GM12801 (cell line): Measurements from ENCODE around the gene DRD1.

Experiments
- TF ChIP-seq, protein P1 (sequence below): IDR thresholded peaks from one replicate; pipeline ENCODE4 v1.5.1; 2011; ENCODE audit warnings: control low read depth; ENCODE audit not compliant: insufficient read length; ENCODE audit errors: extremely low read depth

Gene DRD1

DNA sequence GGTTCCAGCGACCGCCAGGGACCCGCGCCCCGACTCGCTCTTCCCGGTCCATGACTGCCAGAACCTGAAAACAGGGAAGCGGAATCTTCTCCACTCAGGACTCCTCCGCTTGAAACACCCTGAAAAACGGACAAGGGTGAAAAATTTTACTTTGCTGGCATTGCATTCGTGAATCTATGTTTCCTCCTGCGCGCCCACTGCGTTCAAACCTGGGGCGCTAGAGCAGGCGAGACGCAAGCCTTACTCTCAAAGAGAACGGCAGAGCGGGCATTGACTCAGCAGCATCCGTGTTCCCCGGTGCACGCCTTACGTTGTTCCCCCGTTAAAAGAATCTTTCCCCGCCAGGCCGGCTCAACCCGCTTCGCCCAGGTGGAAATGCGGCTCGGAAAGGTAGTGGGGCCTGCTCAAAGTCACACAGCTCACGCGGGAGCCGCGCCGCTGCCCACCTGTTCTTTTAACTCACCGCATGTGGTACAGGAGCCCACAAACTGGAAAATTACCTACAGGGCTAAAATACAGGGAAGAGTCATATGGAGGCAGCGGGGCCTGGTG is 999 bp upstream of the DRD1 start:
- TF ChIP-seq, protein P1, sequence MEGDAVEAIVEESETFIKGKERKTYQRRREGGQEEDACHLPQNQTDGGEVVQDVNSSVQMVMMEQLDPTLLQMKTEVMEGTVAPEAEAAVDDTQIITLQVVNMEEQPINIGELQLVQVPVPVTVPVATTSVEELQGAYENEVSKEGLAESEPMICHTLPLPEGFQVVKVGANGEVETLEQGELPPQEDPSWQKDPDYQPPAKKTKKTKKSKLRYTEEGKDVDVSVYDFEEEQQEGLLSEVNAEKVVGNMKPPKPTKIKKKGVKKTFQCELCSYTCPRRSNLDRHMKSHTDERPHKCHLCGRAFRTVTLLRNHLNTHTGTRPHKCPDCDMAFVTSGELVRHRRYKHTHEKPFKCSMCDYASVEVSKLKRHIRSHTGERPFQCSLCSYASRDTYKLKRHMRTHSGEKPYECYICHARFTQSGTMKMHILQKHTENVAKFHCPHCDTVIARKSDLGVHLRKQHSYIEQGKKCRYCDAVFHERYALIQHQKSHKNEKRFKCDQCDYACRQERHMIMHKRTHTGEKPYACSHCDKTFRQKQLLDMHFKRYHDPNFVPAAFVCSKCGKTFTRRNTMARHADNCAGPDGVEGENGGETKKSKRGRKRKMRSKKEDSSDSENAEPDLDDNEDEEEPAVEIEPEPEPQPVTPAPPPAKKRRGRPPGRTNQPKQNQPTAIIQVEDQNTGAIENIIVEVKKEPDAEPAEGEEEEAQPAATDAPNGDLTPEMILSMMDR, result no peak

DNA sequence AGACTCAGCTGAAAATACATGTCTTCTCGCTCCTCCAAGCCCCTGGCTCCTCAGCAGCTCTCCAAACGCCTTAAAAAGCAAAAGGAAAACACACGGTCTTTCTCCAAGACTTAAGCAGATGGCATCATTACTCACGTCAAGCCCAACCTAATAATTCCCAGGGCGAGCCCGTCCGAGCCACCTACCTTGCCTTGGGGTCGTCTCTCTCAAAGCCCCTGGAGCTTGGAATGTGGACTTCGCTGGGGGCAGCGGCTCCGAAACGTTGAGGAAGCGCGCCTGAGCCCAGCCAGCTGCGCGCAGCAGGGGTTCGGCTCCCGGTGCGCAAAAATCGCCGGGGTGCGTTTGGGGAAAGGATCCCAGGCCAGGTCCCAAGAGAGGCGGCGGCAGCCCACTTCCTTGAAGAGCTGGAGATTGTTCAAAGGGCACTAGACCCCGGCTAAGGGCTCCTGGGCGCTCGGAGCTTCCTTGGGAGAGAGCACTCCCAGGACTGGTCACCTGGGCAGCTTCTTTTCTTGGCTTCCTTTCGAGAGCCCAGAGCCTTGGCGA is 395 bp downstream of the DRD1 start:
- TF ChIP-seq, protein P1, result no peak

DNA sequence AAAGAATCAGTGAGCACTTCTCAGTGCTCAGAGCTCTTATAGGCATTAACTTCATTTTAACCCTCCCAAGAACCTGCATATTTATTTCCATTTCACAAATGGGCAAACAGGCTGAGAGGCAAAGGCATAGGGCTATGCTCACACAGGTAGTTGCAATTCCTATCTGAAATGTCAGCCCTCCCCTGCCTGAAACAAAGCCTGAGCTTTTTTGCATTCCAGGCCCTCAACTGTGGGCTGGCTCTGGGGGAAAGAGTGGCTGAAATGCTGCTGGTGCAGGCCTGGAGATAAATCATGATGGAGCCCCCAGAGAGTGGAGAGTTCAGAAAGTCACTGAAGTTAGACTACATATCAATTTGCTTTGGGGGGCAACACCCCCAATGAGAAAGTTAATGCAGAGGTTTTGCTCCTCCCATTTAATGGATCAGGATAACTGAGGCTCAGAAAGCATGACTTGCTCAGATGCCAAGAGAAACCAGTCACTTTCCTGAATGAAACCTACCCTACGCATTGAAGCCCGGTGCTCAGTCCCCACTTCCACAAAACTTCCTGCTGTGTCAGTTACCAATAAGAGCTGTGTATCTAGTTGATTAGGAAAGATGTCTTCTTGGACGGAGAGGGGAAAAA is 5.6 kb downstream of the DRD1 start:
- TF ChIP-seq, protein P1, result no peak

DNA sequence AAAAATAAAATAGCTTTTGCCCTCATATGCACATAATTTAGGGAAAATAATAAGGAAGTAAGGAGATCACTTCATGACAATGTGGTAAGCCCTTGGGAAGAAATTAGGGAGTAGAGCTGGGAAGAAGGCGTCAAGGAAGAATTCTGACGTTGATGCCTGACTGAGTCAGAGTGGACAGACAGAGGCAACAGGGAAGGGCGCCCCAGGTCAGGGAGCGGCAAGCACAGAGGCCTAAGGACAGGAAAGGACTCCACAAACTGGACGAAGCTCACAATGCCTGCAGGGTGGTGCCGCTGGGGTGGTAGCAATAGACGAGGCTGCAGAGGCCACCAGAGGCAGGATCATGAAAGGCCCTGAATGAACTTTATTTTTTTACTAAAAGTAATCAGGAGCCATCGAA is 7.6 kb downstream of the DRD1 start:
- TF ChIP-seq, protein P1, result no peak

DNA sequence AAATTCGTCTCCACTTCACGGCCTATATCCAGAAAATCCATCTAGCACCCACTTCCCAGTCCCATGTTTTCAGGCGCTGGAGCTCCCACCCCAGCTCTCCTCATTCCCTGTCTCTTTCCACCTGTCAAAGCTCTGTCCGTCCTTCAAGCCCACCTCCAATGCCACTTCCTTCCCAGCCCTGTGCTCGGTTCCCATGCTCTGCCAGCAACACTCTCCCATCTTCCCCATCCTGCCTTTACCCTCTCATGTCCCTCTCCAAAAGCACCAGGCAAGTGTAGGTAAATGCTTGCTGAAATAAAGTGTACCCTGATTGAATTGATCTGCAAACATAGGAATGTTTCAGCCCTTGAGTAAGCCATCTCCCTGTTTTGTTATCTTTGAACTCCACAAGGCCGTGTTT is 9.2 kb downstream of the DRD1 start:
- TF ChIP-seq, protein P1, result no peak

DNA sequence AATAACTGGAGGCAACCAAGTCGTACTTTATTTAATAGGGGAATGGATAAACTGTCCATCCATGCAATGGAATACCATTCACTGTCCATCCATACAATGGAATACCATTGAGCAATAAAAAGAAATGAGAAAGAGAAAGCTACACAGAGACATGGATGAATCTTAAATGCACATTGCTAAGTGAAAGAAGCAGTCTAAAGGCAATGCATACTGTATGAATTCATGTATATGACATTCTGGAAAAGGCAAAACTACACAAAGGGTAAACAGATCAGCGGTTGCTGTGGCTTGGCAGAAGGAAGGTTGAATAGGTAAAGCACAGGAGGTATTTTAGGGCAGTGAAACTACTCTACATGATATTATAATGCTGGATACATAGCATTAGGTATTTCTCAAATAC is 16.2 kb downstream of the DRD1 start:
- TF ChIP-seq, protein P1, result no peak

DNA sequence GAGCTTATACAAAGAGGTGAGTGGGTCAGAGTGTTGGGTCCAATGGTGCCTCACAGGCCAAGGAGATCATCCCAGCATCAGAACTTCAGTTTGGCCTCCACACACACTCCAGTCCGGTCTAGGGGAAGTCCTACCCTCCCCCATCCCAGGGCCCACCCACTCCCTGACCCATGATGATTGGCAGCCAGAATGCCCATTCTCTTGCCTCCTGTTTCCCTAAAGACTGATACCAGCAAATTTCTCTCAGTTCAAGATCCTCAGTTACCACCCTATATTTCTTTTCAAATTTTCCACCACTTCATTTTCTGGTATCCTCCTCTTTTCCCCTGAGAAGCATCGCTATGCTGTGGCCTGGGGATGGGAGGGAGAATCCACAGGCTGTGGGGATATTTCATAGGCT is 21.9 kb downstream of the DRD1 start:
- TF ChIP-seq, protein P1, result no peak
